GM19239 (cell line): ENCODE results near the gene DIP2A.
"Not testable (repeated sequence)": the region's sequence is repeated elsewhere in the genome, so short reads cannot be mapped to it uniquely, and the experiment has no call there.

Experiments
- DNase-seq: peaks from one replicate; pipeline ENCODE4 v3.0.0; 2011; ENCODE audit warnings: low spot score; ENCODE audit not compliant: insufficient read length
- FAIRE-seq: peaks from 2 replicates; lab custom pipeline; 2011; peaks lifted over from hg19 to GRCh38; lab: Jason Lieb, UNC

DIP2A gene

DNA sequence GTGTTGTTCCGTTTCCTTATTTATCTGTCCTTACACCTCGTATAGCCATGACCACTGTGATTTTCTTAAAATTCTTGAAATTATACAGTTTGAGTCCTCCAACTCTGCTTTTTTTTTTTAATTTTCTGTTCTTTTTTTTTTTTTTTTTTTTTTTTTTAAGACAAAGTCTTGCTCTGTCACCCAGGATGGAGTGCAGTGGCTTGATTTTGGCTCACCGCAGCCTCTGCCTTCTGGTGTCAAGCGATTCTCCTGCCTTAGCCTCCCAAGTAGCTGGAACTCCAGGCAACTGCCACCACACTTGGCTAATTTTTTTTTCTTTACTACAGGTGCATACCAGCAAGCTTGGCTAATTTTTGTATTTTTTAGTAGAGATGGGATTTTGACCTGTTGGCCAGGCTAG lies 48.9 kb downstream of the DIP2A start:
- no peak for DNase-seq
- no peak for FAIRE-seq

DNA sequence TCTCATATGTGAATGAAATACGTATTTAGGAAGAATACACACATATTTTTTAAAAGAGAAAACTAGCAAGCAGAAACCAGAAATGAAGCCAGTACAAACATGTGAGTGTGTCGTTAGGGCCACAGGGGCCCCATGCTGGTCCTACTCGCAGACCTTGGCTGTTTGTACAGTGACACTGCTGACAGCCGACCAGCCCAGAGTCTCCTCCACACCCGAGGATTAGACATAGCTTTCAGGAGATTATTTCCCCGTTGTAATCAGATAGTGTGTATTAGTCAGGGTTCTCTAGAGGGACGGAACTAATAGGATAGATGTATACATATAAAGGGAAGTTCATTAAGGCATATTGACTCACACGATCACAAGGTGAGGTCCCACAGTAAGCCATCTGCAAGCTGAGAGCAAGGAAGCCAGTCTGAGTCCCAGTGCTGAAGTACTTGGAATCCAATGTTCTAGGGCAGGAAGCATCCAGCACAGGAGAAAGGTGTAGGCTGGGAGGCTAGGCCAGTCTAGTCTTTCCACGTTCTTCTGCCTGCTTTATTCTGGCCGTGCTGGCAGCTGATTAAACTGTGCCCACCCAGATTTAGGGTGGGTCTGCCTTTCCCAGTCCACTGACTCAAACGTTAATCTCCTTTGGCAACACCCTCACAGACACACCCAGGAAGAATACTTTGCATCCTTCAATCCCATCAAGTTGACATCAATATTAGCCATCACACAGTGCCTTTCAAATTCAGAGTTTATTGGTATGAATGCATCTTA lies 51.2 kb downstream of the DIP2A start:
- FAIRE-seq (no peak), DNase-seq (no peak)

DNA sequence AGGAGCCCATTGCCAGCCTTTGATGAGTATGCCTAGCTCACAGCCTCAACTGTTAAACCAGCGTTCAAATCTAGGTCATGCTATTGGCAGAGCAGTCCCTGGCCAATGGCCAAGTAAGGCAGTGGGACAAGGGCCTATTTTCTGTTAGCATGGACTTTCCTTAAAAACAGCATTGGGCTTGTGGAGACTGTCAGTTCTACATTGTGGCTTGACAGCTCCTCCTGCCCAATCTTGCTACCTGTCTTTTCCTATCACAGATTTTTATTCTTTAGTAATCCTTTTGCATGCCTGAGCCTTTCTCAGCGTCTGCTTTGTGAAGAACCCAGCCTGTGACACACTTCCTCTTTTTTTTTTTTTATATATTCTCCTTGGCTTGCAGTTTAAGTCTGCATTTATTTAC lies 56.4 kb downstream of the DIP2A start:
- no peak for DNase-seq
- FAIRE-seq, result no peak

DNA sequence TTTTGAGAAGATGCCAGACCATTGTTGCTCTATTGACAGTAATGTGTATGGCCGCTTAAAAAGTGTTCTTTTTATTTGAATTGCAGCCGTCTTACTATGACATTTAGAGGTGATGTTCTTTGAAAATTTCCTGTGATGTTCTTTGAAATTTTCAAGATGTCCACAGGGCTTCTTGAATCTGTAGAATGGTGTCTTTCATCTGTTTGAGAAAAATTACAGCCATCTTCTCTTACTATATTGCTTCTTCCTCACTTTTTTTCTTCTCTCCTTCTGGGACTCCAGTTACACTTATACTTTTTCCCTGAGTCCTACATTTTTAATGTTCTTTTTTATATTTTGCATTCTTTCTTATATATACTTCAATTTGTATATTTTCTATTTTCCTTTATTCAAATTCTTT lies 57.4 kb downstream of the DIP2A start:
- no peak for FAIRE-seq
- DNase-seq, result no peak

DNA sequence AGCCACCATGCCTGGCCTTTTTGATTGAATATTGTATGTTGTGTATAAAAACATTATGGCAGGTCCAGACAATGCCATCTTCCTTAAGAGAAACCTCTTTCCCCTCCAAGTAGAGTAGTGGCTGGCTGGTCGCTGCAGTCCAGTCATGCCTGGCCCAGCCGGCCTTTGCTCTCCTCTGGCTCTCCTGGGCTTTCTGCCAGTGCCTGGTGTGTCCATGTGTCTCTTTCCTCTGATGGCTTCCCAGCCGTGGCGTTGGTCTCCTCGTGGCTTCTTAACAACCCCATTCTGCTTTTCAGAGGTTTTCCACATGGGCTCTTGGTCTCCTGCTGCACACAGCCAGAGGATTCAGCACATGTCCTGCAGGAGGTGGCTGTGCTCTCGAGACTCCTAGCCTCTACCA lies 58.7 kb downstream of the DIP2A start:
- DNase-seq, result no peak
- no peak for FAIRE-seq

DNA sequence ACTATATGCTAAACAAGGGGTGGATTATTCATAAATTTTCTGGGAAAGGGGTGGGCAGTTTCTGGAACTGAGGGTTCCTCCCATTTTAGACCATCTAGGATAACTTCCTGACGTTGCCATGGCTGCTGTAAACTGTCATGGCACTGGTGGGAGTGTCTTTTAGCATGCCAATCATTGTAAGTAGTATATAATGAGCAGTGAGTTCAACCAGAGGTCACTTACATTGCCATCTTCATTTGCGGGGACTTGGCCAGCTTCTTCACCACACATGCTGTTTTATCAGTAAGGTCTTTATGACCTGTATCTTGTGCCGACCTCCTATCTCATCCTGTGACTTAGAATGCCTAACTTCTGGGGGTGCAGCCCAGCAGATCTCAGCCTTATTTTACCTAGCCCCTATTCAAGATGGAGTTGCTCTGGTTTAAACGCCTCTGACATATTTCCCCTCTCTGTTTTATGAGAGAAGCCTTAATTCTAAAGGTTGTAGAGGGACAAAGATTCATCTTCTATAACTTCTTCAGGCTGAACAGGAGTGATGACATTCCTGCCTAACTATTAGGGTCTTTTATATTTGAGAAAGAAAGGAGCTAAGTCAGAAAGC lies 60.4 kb downstream of the DIP2A start:
- DNase-seq, result no peak
- no peak for FAIRE-seq

DNA sequence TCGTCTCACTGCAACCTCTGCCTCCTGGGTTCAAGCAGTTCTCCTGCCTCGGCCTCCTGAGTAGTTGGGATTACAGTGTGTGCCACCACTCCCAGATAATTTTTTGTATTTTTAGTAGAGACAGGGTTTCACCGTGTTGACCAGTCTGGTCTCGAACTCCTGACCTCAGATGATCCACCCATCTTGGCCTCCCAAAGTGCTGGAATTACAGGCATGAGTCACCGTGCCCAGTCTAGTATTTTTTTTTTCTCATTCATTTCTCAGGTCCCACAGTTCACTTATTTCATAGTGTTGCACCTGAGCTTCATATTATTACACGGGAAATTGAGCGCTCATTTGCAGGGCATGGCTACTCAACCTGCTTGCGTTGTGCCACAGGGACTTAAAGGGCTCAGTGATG lies 68.7 kb downstream of the DIP2A start:
- not testable (repeated sequence) for FAIRE-seq, DNase-seq

DNA sequence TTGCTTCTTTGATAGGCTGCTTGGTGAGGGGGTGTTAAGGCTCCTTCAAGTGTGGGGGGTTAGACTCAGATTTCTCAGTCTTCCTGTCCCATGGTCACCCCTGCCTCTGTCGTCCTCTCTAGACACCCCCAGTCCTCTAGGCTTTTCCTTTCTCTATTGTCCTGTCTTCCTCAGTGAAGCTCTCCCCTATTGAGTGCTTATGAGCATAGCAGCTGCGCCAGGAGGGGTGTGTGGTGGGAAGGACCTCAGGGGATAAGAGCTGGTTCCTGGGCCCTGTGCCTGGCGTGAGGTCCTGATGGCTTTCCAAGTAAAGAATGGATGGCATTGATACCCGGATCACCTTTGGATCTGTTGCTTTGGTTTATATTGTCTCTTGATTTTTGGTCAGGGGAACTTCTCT lies 69.1 kb downstream of the DIP2A start:
- FAIRE-seq, result no peak

DNA sequence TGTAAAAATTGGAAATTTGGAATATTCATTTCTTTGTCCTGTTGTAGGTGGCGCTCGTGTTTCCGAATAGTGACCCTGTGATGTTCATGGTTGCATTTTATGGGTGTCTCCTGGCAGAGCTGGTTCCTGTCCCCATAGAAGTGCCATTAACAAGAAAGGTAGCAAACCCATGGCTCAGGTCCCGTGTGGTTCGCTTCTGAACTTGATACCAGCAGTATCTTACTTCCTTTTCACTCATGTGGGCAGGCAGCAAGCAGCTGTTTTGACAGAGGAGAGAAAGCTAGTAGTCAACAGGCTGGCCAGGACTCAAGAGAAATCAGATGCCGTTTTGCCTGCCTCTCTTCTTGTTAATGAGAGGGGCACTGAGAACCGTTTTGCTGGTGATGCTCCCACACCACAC lies 73.4 kb downstream of the DIP2A start:
- DNase-seq (no peak), FAIRE-seq (no peak)

More for the DNA sequence above, 69.1 kb downstream of the DIP2A start:
- DNase-seq, result no peak

DNA sequence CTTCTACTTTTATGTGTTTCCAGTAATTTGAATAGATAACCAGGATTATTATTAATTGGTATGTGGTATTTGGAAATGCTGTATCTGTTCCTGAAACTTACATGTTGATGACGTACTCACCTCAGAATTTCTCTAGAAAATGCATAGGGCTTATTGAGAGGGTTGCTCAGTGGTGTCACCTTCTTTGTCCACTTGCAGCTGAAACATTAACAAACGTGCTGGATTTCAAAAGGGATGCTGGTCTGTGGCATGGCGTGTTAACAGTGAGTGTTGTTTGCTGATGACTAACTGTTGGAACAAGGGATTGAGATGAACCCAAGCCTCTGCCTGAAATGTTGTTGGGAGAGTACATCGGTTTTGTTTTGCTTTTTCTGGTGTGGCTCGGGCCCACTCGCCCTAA lies 78.3 kb downstream of the DIP2A start:
- DNase-seq (no peak), FAIRE-seq (no peak)

DNA sequence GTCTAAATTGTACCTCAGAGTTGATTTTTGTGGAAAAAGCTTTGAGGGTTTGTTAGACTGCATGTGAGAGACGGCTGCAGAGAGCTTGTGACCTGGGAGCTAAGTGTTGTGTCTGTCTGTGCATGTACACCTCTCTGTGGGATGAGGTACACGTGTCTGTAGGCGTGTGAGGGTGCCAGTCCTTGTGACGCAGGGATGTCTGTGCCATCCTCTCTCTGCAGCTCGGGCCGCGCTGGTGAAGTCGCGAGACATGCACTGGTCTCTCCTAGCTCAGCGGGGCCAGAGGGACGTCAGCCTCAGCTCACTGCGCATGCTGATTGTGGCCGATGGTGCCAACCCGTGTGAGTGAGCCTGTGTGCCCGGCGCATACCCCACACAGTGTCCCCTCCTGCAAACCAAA lies 79.6 kb downstream of the DIP2A start:
- FAIRE-seq (no peak), DNase-seq (no peak)

DNA sequence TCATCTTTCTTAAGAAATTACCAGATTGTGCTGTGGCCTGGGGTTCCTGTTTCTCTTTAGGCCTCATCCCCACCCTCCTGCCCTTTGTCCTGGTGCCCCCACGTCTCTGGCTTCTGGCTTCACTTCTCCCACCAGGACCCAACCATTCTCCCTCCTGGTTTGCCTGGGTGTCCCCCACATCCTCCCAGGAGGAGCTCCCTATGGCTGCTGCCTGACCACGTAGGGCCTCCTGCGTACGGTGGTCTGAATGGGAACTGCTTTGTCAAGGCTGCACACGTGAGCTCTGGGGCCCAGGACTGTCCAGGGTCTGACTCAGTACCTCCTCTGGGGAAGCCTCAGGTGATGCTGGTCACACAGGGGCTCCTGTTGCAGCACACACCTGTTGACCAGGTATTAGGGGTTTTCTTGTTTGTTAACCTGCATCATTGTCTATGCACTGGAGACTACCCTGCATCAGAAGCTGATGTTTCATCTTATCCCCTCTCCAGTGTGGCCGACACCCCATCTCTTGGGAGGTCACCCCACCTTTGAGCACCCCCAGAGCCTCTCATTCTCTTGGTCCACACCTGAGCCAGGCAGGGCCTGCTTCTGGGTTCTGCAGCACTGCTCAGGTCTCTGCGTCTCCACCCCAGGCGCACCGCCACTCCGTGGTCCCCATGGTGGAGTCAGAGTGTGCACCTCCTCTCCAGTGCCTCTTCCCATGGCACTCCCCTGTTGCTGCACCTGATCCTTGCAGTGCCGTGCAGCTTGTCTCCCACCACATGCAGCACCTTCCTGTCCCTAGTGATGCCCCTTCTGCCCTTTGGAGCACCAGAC lies 80.4 kb downstream of the DIP2A start:
- no peak for DNase-seq
- FAIRE-seq, result no peak

DNA sequence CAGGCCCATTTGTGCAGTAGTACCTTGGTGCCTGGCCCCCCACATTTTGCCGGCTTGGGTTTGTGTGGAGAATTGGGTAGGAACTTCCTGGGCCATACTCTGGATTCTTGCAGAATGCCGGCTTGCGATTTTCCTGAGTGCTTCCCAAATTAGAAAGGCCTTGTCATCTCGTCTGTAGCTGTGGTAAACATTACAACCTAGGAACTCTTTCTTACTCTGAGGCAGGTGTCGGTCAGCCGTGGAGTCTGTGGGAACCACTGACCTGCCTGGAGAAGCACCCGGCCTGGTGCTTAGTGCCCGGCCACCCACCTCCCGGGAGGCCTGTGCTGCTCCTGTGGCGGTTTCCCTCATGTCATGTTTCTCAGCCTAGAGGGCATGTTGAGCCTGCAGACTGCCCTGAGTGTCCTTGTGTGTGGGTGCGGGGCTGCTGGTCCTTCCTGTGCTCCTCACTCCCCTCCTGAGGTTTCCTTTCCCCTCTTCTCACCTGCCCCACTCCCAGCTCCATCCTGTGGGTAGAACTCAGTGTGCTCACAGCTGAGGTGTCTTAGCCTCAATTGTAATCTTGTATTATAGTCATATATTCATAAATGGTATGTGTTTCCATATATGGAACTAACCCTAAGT lies 81.5 kb downstream of the DIP2A start:
- DNase-seq (no peak), FAIRE-seq (no peak)

DNA sequence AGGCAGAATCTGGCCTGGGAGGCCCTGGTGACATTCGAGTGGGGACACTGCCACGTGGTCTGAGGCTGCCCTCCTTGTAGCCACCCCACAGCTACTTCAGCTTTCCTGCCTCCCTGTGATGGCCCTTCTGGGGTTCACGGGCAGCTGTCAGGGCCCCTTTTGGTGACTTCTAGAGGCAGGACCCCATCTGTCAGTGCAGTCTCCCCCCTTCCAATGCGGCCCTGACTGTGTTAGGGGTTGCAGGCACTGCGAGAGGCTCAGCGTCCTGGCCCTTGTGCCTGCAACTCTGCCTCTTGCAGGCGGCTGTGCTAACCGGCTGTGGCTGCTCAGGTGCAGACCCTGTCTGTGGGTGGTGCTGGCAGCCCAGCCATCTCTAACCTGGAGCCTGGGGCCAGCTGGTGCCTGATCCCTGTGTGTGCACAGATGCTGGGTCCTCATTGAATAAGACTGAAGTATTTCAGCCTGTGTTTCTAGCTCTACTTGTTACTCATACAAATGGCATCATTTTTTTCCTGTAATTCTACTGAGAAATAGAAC lies 84.0 kb downstream of the DIP2A start:
- DNase-seq (no peak), FAIRE-seq (no peak)

DNA sequence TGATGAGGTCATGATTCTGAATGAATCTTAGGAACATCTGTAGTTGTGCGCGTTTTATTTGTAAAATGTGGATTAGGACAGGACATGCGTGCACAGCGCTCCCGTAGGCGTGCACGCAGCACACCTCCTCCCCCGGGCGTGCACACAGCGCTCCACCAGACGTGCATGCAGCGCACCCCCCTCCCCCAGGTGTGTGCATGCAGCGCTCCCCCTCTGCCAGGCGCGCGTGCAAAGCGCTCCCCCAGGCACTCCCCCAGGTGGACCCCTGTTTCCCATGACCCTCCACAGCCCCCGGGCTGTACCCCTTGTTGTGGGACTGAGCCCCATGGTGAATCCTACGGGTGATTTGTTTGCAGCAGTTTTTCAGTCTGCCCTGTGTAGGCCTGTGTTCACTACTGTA lies 84.6 kb downstream of the DIP2A start:
- DNase-seq, result no peak
- no peak for FAIRE-seq

DNA sequence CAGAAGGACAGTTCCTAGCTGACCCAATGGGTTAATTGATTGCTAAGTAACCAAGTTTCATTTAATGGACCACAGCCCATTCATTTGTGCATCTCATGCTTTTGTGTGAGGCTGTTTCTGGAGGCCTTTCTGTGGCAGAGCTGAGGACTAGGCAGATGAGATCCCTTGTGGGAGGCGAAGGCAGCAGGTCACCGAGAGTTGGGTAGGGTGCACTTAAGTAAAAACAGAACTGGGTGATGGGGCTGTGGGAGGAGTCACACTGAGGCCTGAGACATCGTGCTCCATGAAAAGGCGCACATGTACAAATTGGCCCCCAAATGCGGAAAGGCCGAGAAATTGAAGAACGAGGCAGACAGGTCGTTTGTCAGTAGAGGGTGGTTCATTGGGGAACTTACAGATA lies 85.3 kb downstream of the DIP2A start:
- DNase-seq, result no peak
- FAIRE-seq, result no peak

DNA sequence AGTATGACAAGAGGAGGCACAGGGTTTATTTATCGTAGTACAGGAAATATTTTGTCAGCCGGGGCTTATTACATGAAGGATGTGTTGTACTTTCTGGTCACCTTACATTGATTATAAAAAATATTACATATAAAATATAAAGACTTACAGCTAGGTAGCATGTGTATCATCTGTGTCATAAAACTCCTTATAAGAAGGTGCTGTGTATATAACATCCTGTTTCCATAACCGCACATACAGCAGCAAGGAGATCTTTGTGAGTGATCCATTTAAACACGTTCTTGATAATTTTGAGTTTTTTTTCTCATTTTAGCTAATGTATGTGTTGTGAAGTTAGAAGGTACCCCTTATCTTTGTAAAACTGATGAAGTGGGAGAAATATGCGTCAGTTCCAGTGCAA lies 86.1 kb downstream of the DIP2A start:
- no peak for DNase-seq
- FAIRE-seq, result no peak

DNA sequence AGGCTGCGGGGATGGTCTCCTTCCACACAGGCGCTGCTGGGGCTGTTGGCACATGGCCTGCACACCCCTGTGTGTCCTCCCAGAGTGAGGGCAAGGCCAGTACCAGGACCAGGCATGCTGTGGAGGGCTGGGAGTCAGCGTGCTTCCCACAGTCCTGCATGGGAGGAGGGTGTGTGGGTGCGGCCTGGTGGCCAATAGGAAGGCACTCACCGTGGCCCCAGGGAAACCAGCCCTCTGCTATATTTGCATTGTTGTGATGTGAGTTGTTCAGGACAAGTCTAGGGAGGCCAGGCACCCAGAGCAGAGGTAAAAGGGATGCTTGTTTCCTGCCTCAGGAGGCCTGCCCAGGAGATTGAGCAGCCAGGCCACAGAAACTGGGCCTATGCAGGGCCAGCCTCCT lies 86.7 kb downstream of the DIP2A start:
- FAIRE-seq (no peak), DNase-seq (no peak)

DNA sequence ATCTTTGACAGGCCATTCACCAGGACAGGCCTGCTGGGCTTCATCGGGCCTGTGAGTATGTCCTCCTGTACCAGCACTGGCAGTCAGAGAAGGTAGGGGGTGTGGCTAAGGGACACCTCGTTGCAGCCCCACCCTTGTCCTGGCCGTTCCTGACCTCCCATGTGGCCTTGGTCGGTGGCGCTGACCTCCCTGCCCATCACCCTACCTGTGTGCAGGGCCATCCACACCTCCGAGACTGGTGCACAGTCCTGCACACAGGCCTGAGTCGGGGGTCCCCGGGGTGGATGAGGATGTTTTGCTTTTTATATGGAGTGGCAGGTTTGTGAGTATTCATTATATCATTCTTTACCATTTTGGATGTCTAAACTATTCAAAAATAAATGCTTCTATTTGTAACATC lies 87.2 kb downstream of the DIP2A start:
- FAIRE-seq, result no peak
- DNase-seq, result no peak

DNA sequence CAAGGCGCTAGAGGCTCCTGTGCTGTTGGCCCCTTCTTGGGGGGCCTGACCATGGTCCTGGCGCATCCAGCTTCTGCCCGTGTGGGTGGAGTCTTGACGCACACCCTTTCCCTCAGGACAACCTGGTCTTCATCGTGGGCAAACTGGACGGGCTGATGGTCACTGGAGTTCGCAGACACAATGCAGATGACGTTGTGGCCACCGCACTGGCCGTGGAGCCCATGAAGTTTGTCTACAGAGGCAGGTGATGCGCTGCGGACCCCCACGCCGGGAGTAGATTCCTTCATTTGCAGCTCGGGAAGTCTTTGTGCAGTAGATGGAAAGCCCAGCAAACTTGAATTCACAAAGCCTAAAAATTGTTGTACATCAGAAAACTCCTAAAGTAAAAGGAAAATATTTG lies 88.1 kb downstream of the DIP2A start:
- no peak for FAIRE-seq
- DNase-seq, result no peak

DNA sequence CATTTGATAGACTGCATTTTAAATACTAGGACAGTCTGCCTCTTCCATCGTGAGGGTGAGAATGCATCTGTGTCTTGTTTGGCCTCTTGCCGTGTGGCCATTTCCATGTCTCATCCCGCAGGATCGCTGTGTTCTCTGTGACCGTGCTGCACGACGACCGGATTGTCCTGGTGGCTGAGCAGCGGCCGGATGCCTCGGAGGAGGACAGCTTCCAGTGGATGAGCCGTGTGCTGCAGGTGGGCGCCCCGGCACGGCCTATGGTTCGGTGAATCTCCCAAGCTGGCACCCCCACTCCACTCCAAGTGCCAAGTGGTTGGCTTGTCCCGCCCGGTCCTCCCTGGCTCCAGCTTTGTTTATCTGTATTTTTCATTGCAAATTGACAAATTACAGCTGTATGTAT lies 91.0 kb downstream of the DIP2A start:
- DNase-seq (no peak), FAIRE-seq (no peak)
